Glutamatergic neuron (in vitro differentiated cells): ENCODE results near the gene ZNF784. TPM values are rescaled to one million over a fixed set of nuclear protein-coding genes. Genes with fewer than 3 reads are reported as not detected.

ENCODE experiments used
- DNase-seq: peaks from one replicate; pipeline ENCODE4 v3.0.0; 2022
- H3K27ac Mint-ChIP-seq: one replicate; pipeline ENCODE4 v1.8.0; 2020; ENCODE audit warnings: mild to moderate bottlenecking, mixed read lengths, inconsistent platforms; ENCODE audit not compliant: unreplicated experiment
- H3K27me3 Mint-ChIP-seq: one replicate; pipeline ENCODE4 v1.8.0; 2020; ENCODE audit warnings: mild to moderate bottlenecking, moderate library complexity, mixed read lengths, inconsistent platforms; ENCODE audit not compliant: unreplicated experiment
- H3K36me3 Mint-ChIP-seq: one replicate; pipeline ENCODE4 v1.8.0; 2020; ENCODE audit warnings: mild to moderate bottlenecking, mixed read lengths, inconsistent platforms; ENCODE audit not compliant: unreplicated experiment
- H3K4me1 Mint-ChIP-seq: one replicate; pipeline ENCODE4 v1.8.0; 2020; ENCODE audit warnings: mild to moderate bottlenecking, low read depth, mixed read lengths, inconsistent platforms; ENCODE audit not compliant: unreplicated experiment
- H3K4me3 Mint-ChIP-seq: one replicate; pipeline ENCODE4 v1.8.0; 2020; ENCODE audit warnings: mild to moderate bottlenecking, mixed read lengths, inconsistent platforms; ENCODE audit not compliant: unreplicated experiment
- H3K9me3 Mint-ChIP-seq: one replicate; pipeline ENCODE4 v1.8.0; 2020; ENCODE audit warnings: mild to moderate bottlenecking, moderate library complexity, mixed read lengths, inconsistent platforms; ENCODE audit not compliant: unreplicated experiment
- CTCF ChIP-seq: fragments of 200-600 bp; sonication (generic); IDR thresholded peaks from one replicate; pipeline ENCODE4 v1.5.0; 2021; ENCODE audit not compliant: partially characterized antibody, unreplicated experiment
- total RNA-seq: library from RNA; stranded (reverse); fragmentation: NEBNext Ultra II Directional; extraction: Animal tissue kit (Norgen Biotek cat#: 25700); gene quantifications from one replicate; pipeline ENCODE4 v1.2.1, GENCODE V29; 2021; ENCODE audit not compliant: unreplicated experiment

Gene ZNF784
- total RNA-seq, 1 donor from 2014 or later: 8.4 TPM

- peaks cover 12% of the 10 kb centered on the region for H3K27me3 Mint-ChIP-seq
- peaks cover 8% of the 10 kb centered on the region for H3K9me3 Mint-ChIP-seq
- no peaks in the 10 kb centered on the region for H3K4me1 Mint-ChIP-seq
- H3K4me3 Mint-ChIP-seq: no peak overlapping the region
- H3K27ac Mint-ChIP-seq: no peak overlapping the region
- no peak for DNase-seq
- TF ChIP-seq CTCF: no peak
- peaks cover 8% of the 10 kb centered on the region for H3K36me3 Mint-ChIP-seq
Measured at GRCh38 chr19:55614711-55615542, 9.4 kb downstream of the ZNF784 start.

GRCh38 chr19:55613930-55614710 is 10.2 kb downstream of the ZNF784 start:
- no peak for TF ChIP-seq CTCF
- H3K27ac Mint-ChIP-seq: no peak overlapping the region
- peaks cover 11% of the 10 kb centered on the region for H3K36me3 Mint-ChIP-seq
- no peak for DNase-seq
- H3K4me3 Mint-ChIP-seq: no peak overlapping the region
- H3K9me3 Mint-ChIP-seq: peaks cover 6% of the 10 kb centered on the region
- H3K4me1 Mint-ChIP-seq: no peaks in the 10 kb centered on the region
- peaks cover 10% of the 10 kb centered on the region for H3K27me3 Mint-ChIP-seq

GRCh38 chr19:55613396-55613795 is 11.0 kb downstream of the ZNF784 start:
- TF ChIP-seq CTCF: no peak
- Mint-ChIP-seq H3K36me3 (peaks cover 11% of the 10 kb centered on the region), H3K27ac (no peak overlapping the region), H3K4me1 (no peaks in the 10 kb centered on the region), H3K9me3 (peaks cover 6% of the 10 kb centered on the region), H3K27me3 (peaks cover 10% of the 10 kb centered on the region), H3K4me3 (no peak overlapping the region)
- DNase-seq: no peak

GRCh38 chr19:55611983-55612645 is 12.3 kb downstream of the ZNF784 start:
- no peak for TF ChIP-seq CTCF
- DNase-seq: no peak
- Mint-ChIP-seq H3K9me3 (peaks cover 2% of the 10 kb centered on the region), H3K4me1 (no peaks in the 10 kb centered on the region), H3K27me3 (peaks cover 11% of the 10 kb centered on the region), H3K36me3 (peaks cover 4% of the 10 kb centered on the region), H3K4me3 (no peak overlapping the region), H3K27ac (no peak overlapping the region)
